C4-2B (cell line): Measurements from ENCODE around the gene TAF8.

ENCODE experiments used
- H3K27ac ChIP-seq: fragments of 450-650 bp; 2 replicates; pipeline ENCODE4 v1.5.1; 2017
- CTCF ChIP-seq: fragments of 450-650 bp; conservative IDR thresholded peaks from 2 replicates; pipeline ENCODE4 v1.5.1; 2017; ENCODE audit warnings: mild to moderate bottlenecking
- ZFX ChIP-seq: fragments of 450-650 bp; IDR thresholded peaks from 2 replicates; pipeline ENCODE4 v1.6.1; 2017

TAF8 gene

GRCh38 chr6:42110683-42111082 lies 60.4 kb downstream of the TAF8 start:
- no peak overlapping the region for H3K27ac ChIP-seq
- TF ChIP-seq CTCF (no peak), ZFX (no peak)

- no peak overlapping the region for H3K27ac ChIP-seq
- TF ChIP-seq ZFX, result no peak
- no peak for TF ChIP-seq CTCF
Measured at GRCh38 chr6:42112351-42112750, 62.0 kb downstream of the TAF8 start.

GRCh38 chr6:42113936-42114636 lies 63.8 kb downstream of the TAF8 start:
- TF ChIP-seq CTCF (no peak), ZFX (no peak)
- H3K27ac ChIP-seq, result no peak overlapping the region

DNA sequence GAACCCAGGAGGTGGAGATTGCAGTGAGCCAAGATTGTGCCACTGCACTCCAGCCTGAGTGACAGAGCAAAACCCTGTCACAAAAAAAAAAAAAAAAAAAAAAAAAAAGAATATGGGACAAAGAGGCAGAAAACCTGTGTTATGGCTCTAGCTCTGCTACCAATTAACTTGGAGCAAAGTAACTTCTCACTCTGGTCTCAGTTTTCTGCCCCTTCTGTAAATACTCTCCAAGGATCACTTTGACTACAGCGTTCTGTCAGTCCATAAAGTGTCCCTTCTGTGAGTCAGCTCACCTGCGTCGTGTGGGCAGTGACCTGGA lies 67.5 kb downstream of the TAF8 start:
- H3K27ac ChIP-seq, result peak overlapping the region; percentile 76
- TF ChIP-seq ZFX, result no peak
- TF ChIP-seq CTCF, result no peak

DNA sequence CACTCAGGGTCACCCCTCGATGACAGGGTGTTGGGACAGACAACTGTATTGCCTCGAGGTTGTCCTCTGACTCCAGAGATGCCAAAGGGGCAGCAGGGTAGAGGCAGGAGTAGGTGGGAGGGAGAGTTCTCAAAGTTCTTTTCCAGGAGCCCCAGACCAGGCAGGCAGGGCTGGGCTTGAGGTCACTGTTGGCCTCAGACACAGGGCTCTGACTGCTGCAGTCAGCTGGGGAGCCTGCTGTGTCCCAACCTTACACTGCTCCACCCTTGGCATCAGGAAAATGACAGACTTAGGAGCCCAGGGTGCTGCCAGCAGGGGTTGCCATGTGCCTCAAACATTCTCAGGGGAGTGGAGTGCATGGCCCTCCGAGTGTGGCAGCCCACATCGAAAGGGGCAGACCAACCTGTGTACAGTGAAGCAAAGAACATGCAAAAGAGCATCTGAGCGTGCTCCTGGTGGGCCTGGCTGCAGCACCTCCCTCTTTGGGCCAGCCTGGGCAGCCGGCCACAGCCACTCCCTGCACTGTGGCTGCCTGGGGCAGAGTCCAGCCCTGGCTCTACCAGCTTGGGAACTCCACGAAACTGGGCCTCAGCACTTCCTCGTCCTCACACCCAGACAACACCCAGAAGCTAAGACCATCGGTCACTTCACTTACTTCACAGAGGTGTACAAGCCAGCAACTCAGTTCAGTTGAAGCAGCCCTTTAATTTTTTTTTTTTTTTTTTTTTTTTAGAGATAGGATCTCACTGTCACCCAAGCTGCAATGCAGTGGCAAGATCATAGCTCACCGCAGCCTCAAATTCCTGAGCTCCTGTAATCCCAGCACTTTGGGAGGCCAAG lies 68.1 kb downstream of the TAF8 start:
- H3K27ac ChIP-seq, result peak overlapping the region; percentile 76
- no peak for TF ChIP-seq CTCF
- TF ChIP-seq ZFX, result no peak

DNA sequence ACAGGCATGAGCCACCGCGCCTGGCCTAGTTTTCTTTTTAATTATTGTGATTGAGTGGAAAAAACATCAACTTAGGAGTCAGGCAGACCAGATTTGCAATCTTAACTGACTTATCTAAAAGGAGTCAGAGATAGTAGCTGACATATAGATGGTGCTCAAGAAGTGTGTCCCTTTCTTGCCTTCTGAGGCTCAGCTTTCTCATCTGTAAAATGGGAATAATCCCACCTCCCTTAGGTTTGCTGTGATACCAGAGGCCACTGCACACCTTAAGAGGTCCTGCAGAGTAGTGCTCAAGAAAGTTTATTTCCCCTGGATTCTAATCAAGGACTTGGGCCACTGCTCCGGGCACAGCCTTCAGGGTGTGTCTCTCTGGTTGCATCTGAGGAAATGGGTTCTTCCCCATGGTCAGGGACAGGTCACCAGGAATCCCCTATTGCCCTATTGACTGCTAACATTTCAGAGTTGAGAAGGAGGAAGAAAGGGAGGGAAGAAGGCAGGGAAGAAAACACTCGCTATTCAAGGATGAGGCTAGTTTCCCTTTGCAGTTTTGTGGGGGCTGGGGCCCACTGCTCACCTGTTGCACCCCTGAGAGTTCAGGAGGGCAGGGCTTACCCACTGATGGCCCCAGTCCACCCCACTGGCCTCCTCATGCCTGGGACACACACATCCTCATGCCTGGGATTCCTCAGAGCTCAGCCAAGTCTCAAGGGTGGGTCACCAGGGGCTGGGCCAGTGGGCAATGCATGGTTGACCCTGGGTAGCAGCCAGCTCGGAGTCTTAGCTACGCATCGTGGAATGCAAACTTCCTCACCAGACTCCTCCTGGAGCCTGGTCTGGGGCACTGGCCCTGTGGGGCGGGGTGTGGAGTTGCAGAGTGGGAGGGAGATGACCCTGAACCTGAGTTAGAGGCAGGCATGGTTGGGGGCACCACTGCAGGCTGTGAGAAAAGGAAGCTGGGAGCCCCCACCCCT lies 70.9 kb downstream of the TAF8 start:
- TF ChIP-seq CTCF (no peak), ZFX (no peak)
- no peak overlapping the region for H3K27ac ChIP-seq
